ENCODE results near the gene HDAC4.

Gene HDAC4

GRCh38 chr2:239216614-239217273, 184.1 kb downstream of the HDAC4 start:
- no peak for DNase-seq (ENCODE audit: low spot score)

GRCh38 chr2:239215988-239216613, 184.7 kb downstream of the HDAC4 start:
- DNase-seq (ENCODE audit: low spot score) = no peak

- no peak for DNase-seq (ENCODE audit: low spot score)
Measured at GRCh38 chr2:239215136-239215925, 185.5 kb downstream of the HDAC4 start.

- no peak for DNase-seq (ENCODE audit: low spot score)
Measured at GRCh38 chr2:239214725-239215124, 186.1 kb downstream of the HDAC4 start.

DNA sequence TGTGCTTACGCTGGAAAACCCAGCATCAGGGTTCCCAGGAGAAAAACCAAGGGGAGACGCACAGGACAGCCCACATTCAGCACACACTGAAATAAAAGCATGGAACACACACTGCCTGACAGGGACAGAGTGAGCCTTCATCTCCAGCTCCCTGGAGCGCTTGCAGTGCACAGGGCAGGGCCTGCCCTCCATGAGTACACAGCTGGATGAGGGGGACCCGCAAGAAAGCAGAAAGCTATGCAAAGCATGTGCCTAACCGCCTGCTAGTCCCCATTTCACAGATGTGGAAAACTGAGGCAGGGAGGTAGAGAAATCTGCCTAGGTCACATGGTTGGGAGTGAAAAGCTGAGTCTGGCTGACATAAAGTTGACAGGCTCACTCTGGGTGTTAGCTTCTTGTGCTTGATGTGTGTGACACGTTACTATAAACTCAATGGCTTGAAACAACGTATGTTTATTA, 187.1 kb downstream of the HDAC4 start:
- no peak for DNase-seq (ENCODE audit: low spot score)

DNA sequence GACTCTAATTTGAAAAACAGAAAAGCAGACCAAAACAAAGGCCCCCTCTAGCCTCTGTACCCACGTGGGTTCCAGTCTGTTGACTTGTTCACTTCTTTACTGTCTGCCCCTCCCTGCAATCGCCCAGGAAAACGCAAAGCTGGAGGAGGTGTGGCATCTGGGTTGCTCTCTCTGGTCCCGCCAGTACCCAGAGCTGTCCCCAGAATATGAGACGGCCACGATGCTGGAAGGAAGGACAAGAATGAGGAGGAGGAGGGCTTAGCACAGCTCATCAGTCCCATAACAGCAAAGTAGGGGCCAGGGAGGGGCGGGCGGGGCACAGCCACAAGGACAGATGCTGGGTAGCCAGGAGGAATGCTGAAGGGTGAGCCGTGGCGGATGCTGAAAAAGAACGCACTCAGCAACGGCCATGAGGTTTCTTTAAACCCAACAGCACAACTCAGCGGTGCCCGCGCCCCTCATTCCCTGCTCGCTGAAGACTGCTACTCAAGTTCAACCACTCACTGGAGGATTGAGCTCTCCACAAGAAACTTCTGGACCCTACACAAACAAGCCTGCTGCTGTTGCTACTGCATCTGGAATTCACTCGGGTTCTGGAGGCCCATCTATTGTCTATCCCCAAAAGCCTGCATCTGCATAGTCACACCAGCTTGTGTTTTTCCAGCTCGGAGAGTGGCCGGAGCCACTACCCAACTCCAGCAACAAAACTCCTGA, 187.7 kb downstream of the HDAC4 start:
- no peak for DNase-seq (ENCODE audit: low spot score)

GRCh38 chr2:239212121-239212928, 188.5 kb downstream of the HDAC4 start:
- no peak for DNase-seq (ENCODE audit: low spot score)

- no peak for DNase-seq (ENCODE audit: low spot score)
Measured at GRCh38 chr2:239211396-239212094, 189.3 kb downstream of the HDAC4 start.

DNA sequence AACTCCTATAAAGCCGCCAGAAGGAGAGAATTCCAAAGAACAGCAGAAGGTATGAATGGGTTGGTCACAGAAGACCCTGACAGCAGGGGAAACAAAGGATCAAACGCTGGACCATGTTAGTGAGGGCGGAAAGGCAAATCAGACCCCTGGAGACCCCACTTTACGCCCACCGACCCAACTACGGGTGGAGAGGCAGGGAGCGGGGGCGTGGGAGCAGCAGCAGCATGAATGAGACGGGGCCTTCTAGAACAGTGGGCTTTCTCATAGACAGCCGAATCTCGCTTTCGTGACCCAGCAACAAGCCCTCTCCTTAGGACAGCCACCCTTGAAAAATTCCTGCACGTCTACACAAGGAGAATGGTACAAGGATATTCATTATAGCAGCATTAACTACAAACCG, 191.0 kb downstream of the HDAC4 start:
- no peak for DNase-seq (ENCODE audit: low spot score)

- DNase-seq (ENCODE audit: low spot score) = no peak
Measured at GRCh38 chr2:239208465-239209180, 192.2 kb downstream of the HDAC4 start.

- no peak for DNase-seq (ENCODE audit: low spot score)
Measured at GRCh38 chr2:239206851-239207250, 194.0 kb downstream of the HDAC4 start.

DNA sequence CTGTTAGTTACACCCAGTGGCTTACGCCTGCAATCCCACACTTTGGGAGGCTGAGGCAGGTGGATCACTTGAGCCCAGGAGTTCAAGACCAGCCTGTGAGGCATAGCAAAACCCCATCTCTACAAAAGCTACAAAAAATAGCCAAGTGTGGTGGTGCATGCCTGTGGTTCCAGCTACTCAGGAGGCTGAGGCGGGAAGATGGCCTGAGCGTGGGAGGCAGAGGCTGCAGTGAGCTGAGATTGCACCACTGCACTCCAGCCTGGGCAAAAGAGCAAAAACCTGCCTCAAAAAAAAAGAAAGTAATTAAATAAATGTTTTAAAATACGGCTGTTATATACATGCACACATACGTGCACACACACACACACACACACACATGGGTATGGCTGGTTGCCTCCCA, 194.8 kb downstream of the HDAC4 start:
- no peak for DNase-seq (ENCODE audit: low spot score)

- DNase-seq (ENCODE audit: low spot score) = no peak
Measured at GRCh38 chr2:239204876-239205468, 195.8 kb downstream of the HDAC4 start.

DNA sequence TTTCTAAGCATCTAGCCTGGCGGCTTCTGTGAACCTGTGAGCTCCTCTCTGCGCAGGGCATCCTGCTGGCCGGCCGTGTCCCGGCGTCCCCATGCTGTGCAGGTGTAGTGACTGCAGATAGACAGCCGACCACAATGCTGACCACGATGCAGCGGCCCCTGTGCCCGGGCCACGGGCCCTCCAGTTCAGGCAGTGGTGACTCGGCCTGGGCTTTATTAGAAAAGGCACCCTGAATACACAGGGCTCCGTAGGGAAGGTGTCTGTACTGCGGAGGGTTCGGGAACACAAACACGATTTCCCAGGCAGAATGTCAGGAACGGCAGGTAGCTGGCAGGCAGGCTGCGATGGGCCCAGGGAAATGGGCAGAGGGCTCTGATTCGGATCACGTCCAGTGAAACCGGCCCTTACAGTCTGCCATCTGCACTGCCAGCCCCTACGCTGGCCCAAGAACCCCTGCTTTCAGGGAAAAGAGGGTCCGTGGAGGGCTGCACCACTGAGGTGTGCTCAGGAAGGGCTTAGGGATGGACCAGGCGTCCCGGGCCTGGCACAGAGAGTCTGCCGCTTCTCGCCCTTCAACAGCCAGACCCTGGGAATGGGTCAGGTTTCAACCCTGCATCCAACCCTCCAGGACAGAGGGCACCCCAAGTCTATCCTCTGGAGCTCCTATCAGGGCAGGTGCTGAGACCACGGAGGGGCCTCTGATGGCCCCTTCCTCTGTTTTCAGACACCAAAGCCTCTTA, 196.5 kb downstream of the HDAC4 start:
- no peak for DNase-seq (ENCODE audit: low spot score)

- DNase-seq (ENCODE audit: low spot score) = no peak
Measured at GRCh38 chr2:239203443-239204135, 197.2 kb downstream of the HDAC4 start.

DNA sequence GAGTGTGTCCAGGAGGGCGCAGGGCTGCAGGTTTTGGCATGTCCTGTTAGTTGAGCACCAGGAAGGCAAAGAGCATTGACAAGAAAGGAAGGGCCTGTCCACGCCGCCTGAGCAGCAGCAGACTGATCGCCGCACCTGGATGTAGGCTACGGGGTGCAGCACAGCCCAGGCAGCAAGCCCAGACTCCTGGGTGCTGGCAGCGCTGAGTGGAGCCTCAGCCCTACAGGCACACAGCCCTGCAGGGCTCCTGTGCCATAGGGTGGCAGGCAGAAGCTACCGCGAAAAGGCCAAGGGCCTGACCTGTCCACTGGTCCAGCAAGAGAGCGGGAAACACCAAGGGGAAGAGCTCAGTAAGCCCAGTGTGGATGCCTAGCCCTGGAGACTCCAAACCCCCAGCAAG, 198.0 kb downstream of the HDAC4 start:
- no peak for DNase-seq (ENCODE audit: low spot score)

DNA sequence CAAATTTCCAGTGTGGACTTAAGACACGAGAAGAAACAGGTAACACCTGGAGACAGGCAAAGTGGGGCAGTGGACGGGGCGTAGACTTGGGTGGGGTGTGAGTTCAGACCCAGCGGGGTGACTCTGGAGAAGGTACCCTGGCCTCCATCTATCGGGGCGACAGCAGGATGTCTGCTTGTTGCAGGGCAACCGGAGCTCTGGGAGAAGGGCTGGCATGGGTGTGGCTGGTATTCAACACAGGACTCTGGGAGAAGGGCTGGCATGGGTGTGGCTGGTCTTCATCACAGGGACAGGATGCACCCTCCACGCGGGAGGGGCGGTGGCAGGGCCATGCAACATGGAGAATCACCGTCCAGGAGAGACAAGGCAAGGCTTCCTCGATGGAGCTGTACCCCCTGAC, 198.5 kb downstream of the HDAC4 start:
- no peak for DNase-seq (ENCODE audit: low spot score)

DNA sequence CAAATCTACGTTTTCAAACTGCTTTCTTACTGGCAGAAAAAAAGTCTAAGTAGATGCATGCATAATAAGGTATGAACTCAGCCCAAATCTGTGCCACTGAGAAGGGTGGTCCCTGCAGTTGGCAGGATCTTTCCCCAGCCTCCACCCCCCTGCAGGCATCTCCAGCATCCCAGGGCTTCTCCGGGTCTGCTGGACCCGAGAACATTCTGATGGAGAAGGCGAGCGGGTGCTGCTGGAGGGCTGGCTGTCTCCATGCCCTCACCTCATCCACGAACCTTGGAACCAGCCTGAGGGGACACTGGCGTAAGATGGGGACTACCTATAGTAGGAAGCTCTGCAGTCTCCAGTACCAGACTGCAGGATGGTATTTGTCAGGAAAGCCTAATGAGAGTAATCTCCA, 198.9 kb downstream of the HDAC4 start:
- DNase-seq (ENCODE audit: low spot score) = no peak

GRCh38 chr2:239201531-239201876, 199.3 kb downstream of the HDAC4 start:
- DNase-seq (ENCODE audit: low spot score) = no peak
